Measurements from ENCODE around the gene HSD17B10.
A peak's percentile ranks its signal among the peaks of the same experiment; 100 is the strongest.
"Not testable (repeated sequence)": the region's sequence is repeated elsewhere in the genome, so short reads cannot be mapped to it uniquely, and the experiment has no call there.

The HSD17B10 gene

GRCh38 chrX:53422086-53422860, 11.9 kb downstream of the HSD17B10 start, which contains the start of gene SMC1A:
Gene SMC1A (minus strand): TSS chrX:53422654. CDS start chrX:53422600, 54 bp downstream.
- H3K4me3 ChIP-seq (ENCODE audit: low read length): peak within 1 kb of the TSS; percentile 74
- peak; percentile 97 for DNase-seq (ENCODE audit: low read depth)
- TF ChIP-seq, protein P1, sequence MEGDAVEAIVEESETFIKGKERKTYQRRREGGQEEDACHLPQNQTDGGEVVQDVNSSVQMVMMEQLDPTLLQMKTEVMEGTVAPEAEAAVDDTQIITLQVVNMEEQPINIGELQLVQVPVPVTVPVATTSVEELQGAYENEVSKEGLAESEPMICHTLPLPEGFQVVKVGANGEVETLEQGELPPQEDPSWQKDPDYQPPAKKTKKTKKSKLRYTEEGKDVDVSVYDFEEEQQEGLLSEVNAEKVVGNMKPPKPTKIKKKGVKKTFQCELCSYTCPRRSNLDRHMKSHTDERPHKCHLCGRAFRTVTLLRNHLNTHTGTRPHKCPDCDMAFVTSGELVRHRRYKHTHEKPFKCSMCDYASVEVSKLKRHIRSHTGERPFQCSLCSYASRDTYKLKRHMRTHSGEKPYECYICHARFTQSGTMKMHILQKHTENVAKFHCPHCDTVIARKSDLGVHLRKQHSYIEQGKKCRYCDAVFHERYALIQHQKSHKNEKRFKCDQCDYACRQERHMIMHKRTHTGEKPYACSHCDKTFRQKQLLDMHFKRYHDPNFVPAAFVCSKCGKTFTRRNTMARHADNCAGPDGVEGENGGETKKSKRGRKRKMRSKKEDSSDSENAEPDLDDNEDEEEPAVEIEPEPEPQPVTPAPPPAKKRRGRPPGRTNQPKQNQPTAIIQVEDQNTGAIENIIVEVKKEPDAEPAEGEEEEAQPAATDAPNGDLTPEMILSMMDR (conservative IDR thresholded peaks at IDR 0.05; ENCODE audit: low read length): no peak

DNA sequence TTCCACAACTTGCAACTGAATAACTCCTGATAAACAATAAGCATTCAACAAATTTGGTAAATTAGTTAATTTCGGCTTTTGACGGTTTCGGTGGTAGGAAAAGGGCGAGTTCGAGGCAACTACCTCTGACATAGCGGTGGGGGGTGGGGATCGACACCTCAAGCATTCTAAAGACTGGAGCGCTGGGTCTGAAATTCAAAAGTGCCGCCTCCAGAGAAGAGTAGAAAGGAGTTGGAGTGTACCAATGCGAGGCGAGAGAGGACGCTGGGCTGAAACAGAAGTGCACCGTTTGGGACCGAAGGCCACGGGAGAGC, 12.4 kb downstream of the HSD17B10 start:
- peak overlapping the region; percentile 74 for H3K4me3 ChIP-seq (ENCODE audit: low read length)
- TF ChIP-seq, protein P1 (conservative IDR thresholded peaks at IDR 0.05; ENCODE audit: low read length): no peak
- DNase-seq (ENCODE audit: low read depth): no peak

DNA sequence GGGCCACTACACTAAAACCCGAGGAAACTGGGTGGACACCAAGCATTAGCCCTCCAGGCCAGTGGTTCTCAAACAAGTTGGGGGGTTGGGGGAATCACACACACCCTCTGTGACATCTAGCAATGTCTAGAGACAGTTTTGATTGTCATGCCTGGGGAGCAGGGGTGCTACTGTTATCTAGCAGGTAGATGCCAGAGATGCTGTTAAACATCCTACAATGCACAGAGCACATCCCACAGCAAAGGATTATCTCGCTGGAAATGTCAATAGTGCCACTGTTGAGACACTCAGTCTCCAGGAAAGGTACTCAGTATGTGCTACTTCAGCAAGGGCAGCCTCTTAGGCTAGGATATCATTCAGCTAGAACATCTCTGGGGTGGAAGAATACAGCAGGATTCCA, 13.0 kb downstream of the HSD17B10 start:
- peak overlapping the region; percentile 74 for H3K4me3 ChIP-seq (ENCODE audit: low read length)
- TF ChIP-seq, protein P1 (conservative IDR thresholded peaks at IDR 0.05; ENCODE audit: low read length): no peak
- DNase-seq (ENCODE audit: low read depth): no peak

DNA sequence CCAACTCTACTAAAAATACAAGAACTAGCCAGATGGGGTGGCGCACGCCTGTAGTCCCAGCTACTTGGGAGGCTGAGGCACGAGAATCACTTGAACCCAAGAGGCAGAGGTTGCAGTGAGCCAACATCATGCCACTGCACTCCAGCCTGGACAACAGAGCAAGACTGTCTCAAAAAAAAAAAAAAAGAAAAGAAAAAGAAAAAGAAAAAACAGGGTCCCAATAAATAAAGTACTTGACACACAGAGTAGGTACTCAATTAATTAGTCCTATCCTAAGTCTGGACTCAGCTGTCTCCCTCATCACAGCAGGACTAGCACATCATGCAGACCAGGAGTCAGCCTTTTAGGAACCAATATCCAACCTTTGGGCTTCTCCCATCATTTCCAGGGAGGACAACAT, 13.8 kb downstream of the HSD17B10 start:
- not testable (repeated sequence) for H3K4me3 ChIP-seq (ENCODE audit: low read length); DNase-seq (ENCODE audit: low read depth)

DNA sequence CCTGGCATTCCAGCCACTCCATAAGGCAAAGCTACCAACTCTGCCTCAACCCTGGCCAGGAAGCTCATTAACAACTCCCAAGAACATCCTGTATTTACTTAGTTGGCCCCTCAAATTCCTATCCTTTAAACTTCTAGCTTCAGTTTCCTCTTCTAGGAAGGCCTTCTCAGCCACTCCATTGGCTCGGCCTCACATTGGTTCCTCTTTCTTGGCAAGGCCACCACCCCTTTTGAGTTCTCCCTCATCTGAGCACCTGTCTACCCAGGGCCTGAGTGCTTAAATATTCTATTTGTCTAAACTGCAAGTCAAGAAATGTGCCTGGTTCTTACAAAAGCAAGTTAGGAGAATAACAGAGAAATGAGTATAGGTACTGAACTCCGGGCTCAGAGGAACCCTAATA, 21.7 kb downstream of the HSD17B10 start:
- TF ChIP-seq, protein P1 (conservative IDR thresholded peaks at IDR 0.05; ENCODE audit: low read length): no peak
- H3K4me3 ChIP-seq (ENCODE audit: low read length): no peak overlapping the region
- no peak for DNase-seq (ENCODE audit: low read depth)

GRCh38 chrX:53403535-53403934, 30.6 kb downstream of the HSD17B10 start:
- no peak for DNase-seq (ENCODE audit: low read depth)
- H3K4me3 ChIP-seq (ENCODE audit: low read length): no peak overlapping the region
- TF ChIP-seq, protein P1 (conservative IDR thresholded peaks at IDR 0.05; ENCODE audit: low read length): no peak

- TF ChIP-seq, protein P1 (conservative IDR thresholded peaks at IDR 0.05; ENCODE audit: low read length): no peak
- DNase-seq (ENCODE audit: low read depth): no peak
- H3K4me3 ChIP-seq (ENCODE audit: low read length): no peak overlapping the region
Measured at GRCh38 chrX:53398216-53398615, 36.0 kb downstream of the HSD17B10 start.

Measured in AG10803 (cell line).